AG04450 (cell line): ENCODE data around the gene PTPRG. TPM values are rescaled to one million over a fixed set of nuclear protein-coding genes. Genes with fewer than 3 reads are reported as not detected.

Experiments
- CTCF ChIA-PET: fragments of 300-600, 350-600 bp; formaldehyde crosslinking; extraction: SDS; loops from one replicate; lab custom pipeline; 2022; ENCODE audit warnings: antibody characterized with exemption, inconsistent platforms; lab: Charles Lee
- POLR2A ChIA-PET: fragments of 350-600 bp; formaldehyde crosslinking; extraction: SDS; loops from one replicate; lab custom pipeline; 2021; ENCODE audit warnings: antibody characterized with exemption, inconsistent platforms; lab: Yijun Ruan, JAX
- DNase-seq: peaks from one replicate; pipeline ENCODE4 v3.0.0-alpha.2; 2011; ENCODE audit warnings: low read depth, low spot score
- H3K27ac ChIP-seq: one replicate; pipeline ENCODE4 v1.5.1; 2012; ENCODE audit warnings: low read depth, low read length, control low read depth
- H3K27me3 ChIP-seq: one replicate; pipeline ENCODE4 v1.6.0; 2012; ENCODE audit warnings: low read length; ENCODE audit not compliant: control insufficient read depth, insufficient read depth
- H3K4me3 ChIP-seq: 2 replicates; pipeline ENCODE4 v1.5.1; 2011; ENCODE audit warnings: mild to moderate bottlenecking, low read depth, low read length, control low read depth
- H3K9me3 ChIP-seq: 2 replicates; pipeline ENCODE4 v1.5.1; 2012; ENCODE audit warnings: low read length; ENCODE audit not compliant: control insufficient read depth, insufficient read depth
- polyA plus RNA-seq: library from polyadenylated mRNA; depleted of rRNA; stranded (reverse); fragments of >200 nt; gene quantifications from 2 replicates; pipeline ENCODE4 v1.2.3, GENCODE V29; 2011
- TF ChIP-seq, protein P1 (sequence below): IDR thresholded peaks from 2 replicates; pipeline ENCODE4 v1.5.1; 2011; ENCODE audit warnings: low read depth, low read length, control low read depth, inconsistent platforms

PTPRG gene
- polyA plus RNA-seq, 1 experiment, result 26.5 TPM

DNA sequence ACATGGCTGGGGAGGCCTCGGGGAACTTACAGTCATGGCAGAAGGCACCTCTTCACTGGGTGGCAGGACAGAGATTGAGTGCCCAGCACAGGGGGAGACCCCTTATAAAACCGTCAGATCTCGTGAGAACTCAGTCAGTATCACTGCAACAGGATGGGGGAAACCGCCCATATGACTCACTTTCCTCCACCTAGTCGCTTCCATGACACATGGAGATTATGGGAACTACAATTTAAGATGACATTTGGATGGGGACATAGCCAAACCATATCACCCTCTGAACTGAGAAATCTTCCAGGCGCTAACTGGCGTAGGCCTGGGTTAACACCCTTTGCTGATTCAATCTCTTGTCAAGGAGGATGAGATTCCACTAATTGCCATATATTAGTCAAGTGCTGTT, 419.7 kb downstream of the PTPRG start:
- TF ChIP-seq, protein P1, sequence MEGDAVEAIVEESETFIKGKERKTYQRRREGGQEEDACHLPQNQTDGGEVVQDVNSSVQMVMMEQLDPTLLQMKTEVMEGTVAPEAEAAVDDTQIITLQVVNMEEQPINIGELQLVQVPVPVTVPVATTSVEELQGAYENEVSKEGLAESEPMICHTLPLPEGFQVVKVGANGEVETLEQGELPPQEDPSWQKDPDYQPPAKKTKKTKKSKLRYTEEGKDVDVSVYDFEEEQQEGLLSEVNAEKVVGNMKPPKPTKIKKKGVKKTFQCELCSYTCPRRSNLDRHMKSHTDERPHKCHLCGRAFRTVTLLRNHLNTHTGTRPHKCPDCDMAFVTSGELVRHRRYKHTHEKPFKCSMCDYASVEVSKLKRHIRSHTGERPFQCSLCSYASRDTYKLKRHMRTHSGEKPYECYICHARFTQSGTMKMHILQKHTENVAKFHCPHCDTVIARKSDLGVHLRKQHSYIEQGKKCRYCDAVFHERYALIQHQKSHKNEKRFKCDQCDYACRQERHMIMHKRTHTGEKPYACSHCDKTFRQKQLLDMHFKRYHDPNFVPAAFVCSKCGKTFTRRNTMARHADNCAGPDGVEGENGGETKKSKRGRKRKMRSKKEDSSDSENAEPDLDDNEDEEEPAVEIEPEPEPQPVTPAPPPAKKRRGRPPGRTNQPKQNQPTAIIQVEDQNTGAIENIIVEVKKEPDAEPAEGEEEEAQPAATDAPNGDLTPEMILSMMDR, result no peak
- no peak for DNase-seq
- ChIA-PET POLR2A (no interaction called here), CTCF (interaction anchor here (2.1 kb wide), 1 partner anchor 417 kb away, joined by 5 read pairs; no protein-coding TSS in a partner anchor)
- Histone ChIP-seq H3K9me3 (no peaks in the 10 kb centered on the region), H3K27ac (no peak overlapping the region), H3K27me3 (no peaks in the 10 kb centered on the region), H3K4me3 (no peak overlapping the region)

DNA sequence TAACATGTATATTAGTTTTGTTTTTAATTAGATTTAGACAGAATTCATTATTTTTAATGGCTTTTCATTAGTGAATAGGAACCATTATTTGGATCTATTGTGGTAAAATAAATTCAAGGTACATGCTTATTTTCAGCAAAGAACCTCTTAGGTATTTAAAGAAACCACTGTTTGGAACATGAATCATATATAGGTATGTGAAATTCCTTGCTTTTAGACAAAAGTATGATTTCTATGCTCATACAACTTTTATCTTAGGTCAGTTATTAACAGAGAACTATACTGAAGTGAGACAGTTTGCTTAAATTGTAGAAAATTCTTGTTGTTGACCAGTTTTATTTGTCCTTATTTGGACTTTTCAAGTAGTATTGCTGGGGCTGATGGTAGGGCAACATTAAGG, 422.1 kb downstream of the PTPRG start:
- Histone ChIP-seq H3K4me3 (no peak overlapping the region), H3K9me3 (no peaks in the 10 kb centered on the region), H3K27ac (no peak overlapping the region), H3K27me3 (no peaks in the 10 kb centered on the region)
- CTCF ChIA-PET, result no interaction called here
- POLR2A ChIA-PET, result no interaction called here
- TF ChIP-seq, protein P1, result no peak
- DNase-seq, result no peak

DNA sequence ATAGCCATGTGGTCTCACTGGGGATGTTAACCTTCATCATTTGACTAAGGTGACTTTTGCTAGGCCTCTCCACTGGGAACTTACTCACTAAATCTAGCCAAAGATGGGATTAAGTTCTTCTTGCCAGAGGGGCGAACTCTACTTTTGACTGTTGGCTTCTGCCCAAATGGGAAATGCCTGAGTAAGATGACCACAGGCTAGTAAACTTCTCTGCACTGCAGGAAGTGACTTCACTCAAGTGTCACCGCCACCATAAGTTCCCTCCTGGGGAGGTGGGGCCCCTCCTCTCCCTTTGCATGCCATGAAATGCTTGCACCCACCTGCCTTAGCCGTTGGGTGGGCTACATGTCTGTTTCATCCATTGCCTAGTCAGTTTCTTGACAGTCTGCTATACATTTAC, 423.6 kb downstream of the PTPRG start:
- no peak overlapping the region for H3K27ac ChIP-seq
- TF ChIP-seq, protein P1, result no peak
- CTCF ChIA-PET, result no interaction called here
- peak; percentile 8 for DNase-seq
- no peaks in the 10 kb centered on the region for H3K9me3 ChIP-seq
- H3K4me3 ChIP-seq, result no peak overlapping the region
- POLR2A ChIA-PET, result no interaction called here
- H3K27me3 ChIP-seq, result no peaks in the 10 kb centered on the region

DNA sequence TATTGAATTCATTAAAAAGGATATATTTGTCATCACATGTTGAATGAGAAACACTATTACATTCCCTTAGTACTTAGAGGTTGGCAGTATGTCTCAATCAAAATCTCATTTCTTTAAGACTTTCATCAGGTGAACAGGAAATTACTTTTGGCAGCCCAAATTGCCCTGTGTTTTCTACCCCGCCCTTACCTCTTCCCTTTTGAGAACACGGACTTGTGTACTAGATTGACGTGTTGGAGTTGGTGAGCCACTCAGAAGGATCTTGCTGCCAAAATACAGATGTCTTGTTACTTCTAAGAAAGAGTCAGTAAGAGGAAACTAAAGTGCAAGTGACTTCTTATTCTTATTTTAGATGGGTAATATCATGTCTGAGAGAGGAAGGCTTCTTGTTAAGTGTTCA, 425.1 kb downstream of the PTPRG start:
- Histone ChIP-seq H3K9me3 (no peaks in the 10 kb centered on the region), H3K27me3 (no peaks in the 10 kb centered on the region), H3K4me3 (no peak overlapping the region), H3K27ac (no peak overlapping the region)
- ChIA-PET POLR2A (no interaction called here), CTCF (no interaction called here)
- DNase-seq, result no peak
- TF ChIP-seq, protein P1, result no peak

DNA sequence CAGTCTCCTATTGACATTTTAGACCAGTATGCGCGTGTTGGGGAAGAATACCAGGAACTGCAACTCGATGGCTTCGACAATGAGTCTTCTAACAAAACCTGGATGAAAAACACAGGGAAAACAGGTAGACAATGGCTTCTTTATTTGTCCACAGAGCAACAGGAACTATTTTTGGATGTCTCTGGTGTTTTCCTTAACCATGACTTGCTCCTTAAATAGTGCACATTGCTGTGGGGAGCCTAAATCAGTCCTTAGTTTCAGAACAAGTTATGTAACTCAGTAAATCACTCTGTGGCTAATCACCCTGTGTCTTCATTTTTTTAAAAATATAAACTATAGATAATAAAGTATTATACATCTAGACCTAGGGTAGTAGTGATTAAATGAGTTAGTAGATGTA, 428.3 kb downstream of the PTPRG start:
- Histone ChIP-seq H3K27ac (no peak overlapping the region), H3K4me3 (no peak overlapping the region), H3K27me3 (no peaks in the 10 kb centered on the region), H3K9me3 (no peaks in the 10 kb centered on the region)
- ChIA-PET CTCF (no interaction called here), POLR2A (no interaction called here)
- DNase-seq, result no peak
- TF ChIP-seq, protein P1, result no peak
